Hepatocyte (in vitro differentiated cells): ENCODE results near the gene ZDHHC24. TPM values are rescaled to one million over a fixed set of nuclear protein-coding genes. Genes with fewer than 3 reads are reported as not detected.
A peak's percentile ranks its signal among the peaks of the same experiment; 100 is the strongest.

ENCODE experiments used
- DNase-seq: peaks from one replicate; pipeline ENCODE4 v3.0.0-alpha.2; 2016; ENCODE audit warnings: low spot score
- H2AFZ ChIP-seq: fragments of 200-600 bp; sonication (generic); 2 replicates; pipeline ENCODE4 v1.6.0; 2016; ENCODE audit warnings: antibody characterized with exemption, mild to moderate bottlenecking
- H3K27ac ChIP-seq: fragments of 200-600 bp; sonication (generic); 2 replicates; pipeline ENCODE4 v1.5.1; 2016; ENCODE audit warnings: mild to moderate bottlenecking
- H3K27me3 ChIP-seq: fragments of 200-600 bp; sonication (generic); 2 replicates; pipeline ENCODE4 v1.6.1; 2016
- H3K36me3 ChIP-seq: fragments of 200-600 bp; sonication (generic); replicated peaks from 2 replicates; pipeline ENCODE4 v1.5.1; 2016; ENCODE audit warnings: low read depth; ENCODE audit not compliant: insufficient read depth
- H3K4me1 ChIP-seq: fragments of 200-600 bp; sonication (generic); 2 replicates; pipeline ENCODE4 v1.5.1; 2016; ENCODE audit warnings: mild to moderate bottlenecking, moderate library complexity; ENCODE audit not compliant: insufficient read depth
- H3K4me2 ChIP-seq: fragments of 200-600 bp; sonication (generic); 2 replicates; pipeline ENCODE4 v1.6.0; 2016
- H3K4me3 ChIP-seq: fragments of 200-600 bp; sonication (generic); 2 replicates; pipeline ENCODE4 v1.5.1; 2016; ENCODE audit warnings: mild to moderate bottlenecking
- H3K79me2 ChIP-seq: fragments of 200-600 bp; sonication (generic); 2 replicates; pipeline ENCODE4 v1.6.0; 2017; ENCODE audit warnings: mild to moderate bottlenecking
- H3K9me2 ChIP-seq: fragments of 200-600 bp; sonication (generic); replicated peaks from 2 replicates; pipeline ENCODE4 v1.6.0; 2017; ENCODE audit warnings: mild to moderate bottlenecking; ENCODE audit not compliant: insufficient read depth
- H3K9me3 ChIP-seq: fragments of 200-600 bp; sonication (generic); 2 replicates; pipeline ENCODE4 v1.5.1; 2016; ENCODE audit warnings: low read depth, mild to moderate bottlenecking
- H4K20me1 ChIP-seq: fragments of 200-600 bp; sonication (generic); 2 replicates; pipeline ENCODE4 v1.6.0; 2016; ENCODE audit warnings: mild to moderate bottlenecking; ENCODE audit not compliant: insufficient read depth, poor library complexity, severe bottlenecking
- EZH2 ChIP-seq: fragments of 200-600 bp; sonication (generic); IDR thresholded peaks from 2 replicates; pipeline ENCODE4 v1.6.1; 2016; ENCODE audit warnings: antibody characterized with exemption, mild to moderate bottlenecking, borderline replicate concordance
- EZH2phosphoT487 ChIP-seq: fragments of 200-600 bp; sonication (generic); IDR thresholded peaks from one replicate; pipeline ENCODE4 v1.6.1; 2018; ENCODE audit warnings: antibody characterized with exemption, mild to moderate bottlenecking, low read depth, moderate library complexity; ENCODE audit not compliant: unreplicated experiment, severe bottlenecking
- WGBS: methylation state at CpG from one replicate; pipeline ENCODE4 v1.1.6; 2016; ENCODE audit warnings: low lambda C conversion rate; ENCODE audit errors: missing lambda C conversion rate; 5-methylcytosine and 5-hydroxymethylcytosine counted together
- polyA plus RNA-seq: library from polyadenylated mRNA; unstranded; fragments of >200 nt; fragmentation: Nextera tagmentation; extraction: Ambion mirVana; gene quantifications from 2 replicates; pipeline ENCODE4 v1.2.1, GENCODE V29; 2016
- total RNA-seq: library from RNA; depleted of rRNA; stranded (reverse); fragments of >200 nt; gene quantifications from 2 replicates; pipeline ENCODE4 v1.2.3, GENCODE V29; 2014
- TF ChIP-seq, protein P1 (sequence below): fragments of 200-600 bp; sonication (generic); IDR thresholded peaks from 2 replicates; pipeline ENCODE4 v1.5.1; 2016; ENCODE audit warnings: antibody characterized with exemption, mild to moderate bottlenecking; ENCODE audit not compliant: poor library complexity

The ZDHHC24 gene
- total and polyA plus RNA-seq, 2 experiments from 2014 or later: 10.3 to 16.9 TPM

GRCh38 chr11:66580803-66581202 is 35.0 kb upstream of the ZDHHC24 start:
- no peaks in the 10 kb centered on the region for H3K9me2 ChIP-seq
- no peak for DNase-seq
- H3K4me2 ChIP-seq: no peak overlapping the region
- H3K79me2 ChIP-seq: no peaks in the 10 kb centered on the region
- H4K20me1 ChIP-seq: no peaks in the 10 kb centered on the region
- H3K27me3 ChIP-seq: no peaks in the 10 kb centered on the region
- no peak overlapping the region for H2AFZ ChIP-seq
- no peaks in the 10 kb centered on the region for H3K4me1 ChIP-seq
- TF ChIP-seq, protein P1, sequence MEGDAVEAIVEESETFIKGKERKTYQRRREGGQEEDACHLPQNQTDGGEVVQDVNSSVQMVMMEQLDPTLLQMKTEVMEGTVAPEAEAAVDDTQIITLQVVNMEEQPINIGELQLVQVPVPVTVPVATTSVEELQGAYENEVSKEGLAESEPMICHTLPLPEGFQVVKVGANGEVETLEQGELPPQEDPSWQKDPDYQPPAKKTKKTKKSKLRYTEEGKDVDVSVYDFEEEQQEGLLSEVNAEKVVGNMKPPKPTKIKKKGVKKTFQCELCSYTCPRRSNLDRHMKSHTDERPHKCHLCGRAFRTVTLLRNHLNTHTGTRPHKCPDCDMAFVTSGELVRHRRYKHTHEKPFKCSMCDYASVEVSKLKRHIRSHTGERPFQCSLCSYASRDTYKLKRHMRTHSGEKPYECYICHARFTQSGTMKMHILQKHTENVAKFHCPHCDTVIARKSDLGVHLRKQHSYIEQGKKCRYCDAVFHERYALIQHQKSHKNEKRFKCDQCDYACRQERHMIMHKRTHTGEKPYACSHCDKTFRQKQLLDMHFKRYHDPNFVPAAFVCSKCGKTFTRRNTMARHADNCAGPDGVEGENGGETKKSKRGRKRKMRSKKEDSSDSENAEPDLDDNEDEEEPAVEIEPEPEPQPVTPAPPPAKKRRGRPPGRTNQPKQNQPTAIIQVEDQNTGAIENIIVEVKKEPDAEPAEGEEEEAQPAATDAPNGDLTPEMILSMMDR: no peak
- TF ChIP-seq EZH2: no peak
- TF ChIP-seq EZH2phosphoT487: no peak
- 85% methylated on average over 5 of the region's 5 CpGs for WGBS
- no peaks in the 10 kb centered on the region for H3K36me3 ChIP-seq
- H3K4me3 ChIP-seq: no peak overlapping the region
- H3K27ac ChIP-seq: no peak overlapping the region
- H3K9me3 ChIP-seq: no peaks in the 10 kb centered on the region

DNA sequence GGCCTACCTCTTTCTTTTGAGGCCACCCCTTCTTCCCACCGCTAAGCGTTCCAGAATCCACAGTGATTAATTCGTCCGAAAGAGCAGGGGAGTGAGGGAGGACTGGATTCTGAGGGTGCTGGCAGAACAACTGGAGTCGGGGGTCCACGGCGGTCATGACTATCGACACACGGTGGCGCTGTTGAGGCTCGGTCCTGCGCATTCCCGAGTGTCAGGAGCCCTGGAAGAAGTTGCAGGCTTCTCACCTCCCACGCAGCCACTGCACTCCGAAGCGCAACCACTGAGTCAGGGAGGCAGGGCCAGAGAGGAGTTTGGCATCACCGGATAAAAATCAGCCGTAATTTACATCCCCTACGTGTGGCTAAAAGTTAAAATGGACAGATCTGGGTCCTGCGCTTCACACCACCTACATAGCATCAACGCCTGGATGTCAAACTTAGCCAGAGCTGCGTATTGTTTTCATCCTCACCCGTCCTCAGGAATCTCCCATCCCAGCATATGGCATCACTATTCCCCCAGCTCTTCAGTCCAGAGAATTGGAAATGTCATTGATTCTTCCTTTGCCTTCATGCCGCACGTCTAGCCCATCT is 33.3 kb upstream of the ZDHHC24 start:
- no peaks in the 10 kb centered on the region for H3K9me2 ChIP-seq
- H3K4me1 ChIP-seq: no peaks in the 10 kb centered on the region
- H3K4me3 ChIP-seq: no peak overlapping the region
- 28% methylated on average over 25 of the region's 25 CpGs for WGBS
- TF ChIP-seq, protein P1: peak; percentile 71
- TF ChIP-seq EZH2phosphoT487: no peak
- H3K79me2 ChIP-seq: no peaks in the 10 kb centered on the region
- no peak overlapping the region for H3K27ac ChIP-seq
- DNase-seq: peak; percentile 85
- no peaks in the 10 kb centered on the region for H3K27me3 ChIP-seq
- H4K20me1 ChIP-seq: no peaks in the 10 kb centered on the region
- H2AFZ ChIP-seq: no peak overlapping the region
- H3K4me2 ChIP-seq: no peak overlapping the region
- H3K36me3 ChIP-seq: no peaks in the 10 kb centered on the region
- H3K9me3 ChIP-seq: no peaks in the 10 kb centered on the region

- Histone ChIP-seq H3K9me2 (no peaks in the 10 kb centered on the region), H3K27ac (no peak overlapping the region), H3K36me3 (no peaks in the 10 kb centered on the region), H3K27me3 (no peaks in the 10 kb centered on the region), H3K4me2 (no peak overlapping the region), H3K9me3 (no peaks in the 10 kb centered on the region), H3K79me2 (no peaks in the 10 kb centered on the region), H3K4me3 (no peak overlapping the region), H4K20me1 (no peaks in the 10 kb centered on the region), H3K4me1 (no peaks in the 10 kb centered on the region), H2AFZ (no peak overlapping the region)
- 76% methylated on average over 2 of the region's 2 CpGs for WGBS
- no peak for DNase-seq
- TF ChIP-seq EZH2 (no peak), EZH2phosphoT487 (no peak)
- TF ChIP-seq, protein P1: no peak
Measured at GRCh38 chr11:66570850-66571180, 25.0 kb upstream of the ZDHHC24 start.
